HepG2 (cell line): ENCODE data around the gene MSANTD2. TPM values are rescaled to one million over a fixed set of nuclear protein-coding genes. Genes with fewer than 3 reads are reported as not detected.

ENCODE experiments used
- ATAC-seq: fragments of 200-7000 bp; cut with Tn5 transposase; 3 replicates; pipeline ENCODE4 v1.9.1; 2020; ENCODE audit warnings: mild to moderate bottlenecking, moderate library complexity
- BruUV-seq: library from RNA; stranded (reverse); fragments of 400-500 nt; replicated peaks from 2 replicates; lab custom pipeline; 2021; lab: Mats Ljungman, UMichigan
- CTCF ChIA-PET: fragments of 300-600 bp; formaldehyde crosslinking; extraction: SDS; loops from one replicate; lab custom pipeline; 2021; ENCODE audit warnings: low total read pairs, inconsistent platforms, low intra/inter-chr PET ratio; lab: Yijun Ruan, JAX
- POLR2A ChIA-PET: fragments of 350-600 bp; sonication (Branson Sonifier 250); formaldehyde crosslinking; loops from one replicate; lab custom pipeline; 2020; ENCODE audit warnings: antibody characterized with exemption, inconsistent platforms; lab: Yijun Ruan, JAX
- DNase-seq: peaks from one replicate; pipeline ENCODE4 v3.0.0-alpha.2; 2015; ENCODE audit warnings: low spot score
- FAIRE-seq: peaks from 3 replicates; lab custom pipeline; 2011; peaks lifted over from hg19 to GRCh38; lab: Jason Lieb, UNC
- H2AFZ ChIP-seq: one replicate; pipeline ENCODE4 v1.6.1; 2011; ENCODE audit warnings: low read length, inconsistent platforms
- H3K27ac ChIP-seq: fragments of 300-600 bp; 3 replicates; pipeline ENCODE4 v1.8.0; 2011; ENCODE audit warnings: mixed run types, mild to moderate bottlenecking, mixed read lengths, low read length, inconsistent platforms; ENCODE audit not compliant: insufficient read depth; ENCODE audit errors: extremely low read length
- H3K27me3 ChIP-seq, 2 experiments: fragments of 200-600 bp in 1 of 2; 2 replicates in 1 of 2; 3 replicates in 1 of 2; pipeline versions ENCODE4 v1.6.0 to v1.8.0; 2011; ENCODE audit warnings: low read length in 2 of 2, mild to moderate bottlenecking in 2 of 2, moderate library complexity in 2 of 2, inconsistent platforms in 1 of 2; ENCODE audit not compliant: insufficient read depth in 2 of 2, control insufficient read depth in 1 of 2
- H3K36me3 ChIP-seq, 2 experiments: fragments of 200-600 bp in 1 of 2; replicated peaks in 1 of 2; 2 replicates in 1 of 2; 3 replicates in 1 of 2; pipeline versions ENCODE4 v1.5.1 to v1.8.0; 2011; ENCODE audit warnings: low read length in 2 of 2, inconsistent platforms in 1 of 2; ENCODE audit not compliant: insufficient read depth in 2 of 2, control insufficient read depth in 1 of 2
- H3K4me1 ChIP-seq: 2 replicates; pipeline ENCODE4 v1.5.1; 2012; ENCODE audit warnings: low read length, inconsistent platforms; ENCODE audit not compliant: insufficient read depth
- H3K4me2 ChIP-seq: 2 replicates; pipeline ENCODE4 v1.6.0; 2011; ENCODE audit warnings: low read depth, low read length, inconsistent platforms
- H3K4me3 ChIP-seq, 3 experiments: fragments of 200-600 bp in 1 of 3; sonication (generic), shearing (Covaris generic) in 1 of 3; replicated peaks in 1 of 3; 2 replicates each; pipeline ENCODE4 v1.5.1; 2011 to 2016; ENCODE audit warnings: low read length in 3 of 3, inconsistent platforms in 2 of 3, low read depth in 2 of 3, mild to moderate bottlenecking in 2 of 3, control low read depth in 1 of 3, mixed read lengths in 1 of 3; ENCODE audit not compliant: insufficient read depth in 1 of 3
- H3K79me2 ChIP-seq: one replicate; pipeline ENCODE4 v1.6.1; 2011; ENCODE audit warnings: low read length, inconsistent platforms; ENCODE audit not compliant: insufficient read depth
- H3K9ac ChIP-seq: 2 replicates; pipeline ENCODE4 v1.6.0; 2011; ENCODE audit warnings: mild to moderate bottlenecking, low read depth, low read length, inconsistent platforms; ENCODE audit not compliant: insufficient read depth
- H3K9me3 ChIP-seq: 2 replicates; pipeline ENCODE4 v1.5.1; 2012; ENCODE audit warnings: mild to moderate bottlenecking, low read length
- H4K20me1 ChIP-seq: 2 replicates; pipeline ENCODE4 v1.6.0; 2011; ENCODE audit warnings: inconsistent platforms, mild to moderate bottlenecking, low read length, moderate library complexity; ENCODE audit not compliant: insufficient read depth
- CBX5 ChIP-seq: sonication (generic); formaldehyde crosslinking; IDR thresholded peaks from 2 replicates; pipeline ENCODE4 v1.4.0; 2020; ENCODE audit warnings: missing genetic modification reagents, borderline replicate concordance
- DPF2 ChIP-seq: sonication (generic); formaldehyde crosslinking; IDR thresholded peaks from 2 replicates; pipeline ENCODE4 v1.4.0; 2020; ENCODE audit warnings: mild to moderate bottlenecking, low read depth, missing genetic modification reagents, borderline replicate concordance
- FIP1L1 ChIP-seq: fragments of 200-400 bp; formaldehyde crosslinking; IDR thresholded peaks from 2 replicates; pipeline ENCODE4 v1.6.1; 2018; ENCODE audit warnings: low read depth, mild to moderate bottlenecking, low read length, moderate library complexity, borderline replicate concordance; ENCODE audit not compliant: insufficient read depth
- KDM2A ChIP-seq: sonication (generic); formaldehyde crosslinking; IDR thresholded peaks from 2 replicates; pipeline ENCODE4 v1.4.0; 2020; ENCODE audit warnings: low read depth, missing genetic modification reagents, borderline replicate concordance
- MEIS1 ChIP-seq: sonication (generic); formaldehyde crosslinking; IDR thresholded peaks from 2 replicates; pipeline ENCODE4 v1.9.0; 2021; ENCODE audit warnings: mild to moderate bottlenecking, missing genetic modification reagents, moderate library complexity, borderline replicate concordance
- MEIS2 ChIP-seq: sonication (generic); formaldehyde crosslinking; IDR thresholded peaks from 2 replicates; pipeline ENCODE4 v1.9.0; 2021; ENCODE audit warnings: mild to moderate bottlenecking, missing genetic modification reagents
- NAIF1 ChIP-seq: sonication (generic); formaldehyde crosslinking; IDR thresholded peaks from 2 replicates; pipeline ENCODE4 v1.5.0; 2020; ENCODE audit warnings: mild to moderate bottlenecking, missing genetic modification reagents, borderline replicate concordance
- POLR2G ChIP-seq: fragments of 200-400 bp; formaldehyde crosslinking; IDR thresholded peaks from 2 replicates; pipeline ENCODE4 v1.6.1; 2018; ENCODE audit warnings: mild to moderate bottlenecking, low read depth, low read length, moderate library complexity
- SKI ChIP-seq: fragments of 450-650 bp; IDR thresholded peaks from one replicate; pipeline ENCODE4 v1.6.1; 2018; ENCODE audit warnings: mild to moderate bottlenecking; ENCODE audit not compliant: partially characterized antibody
- ZNF724P ChIP-seq: sonication (generic); formaldehyde crosslinking; IDR thresholded peaks from 2 replicates; pipeline ENCODE4 v1.8.0; 2022; ENCODE audit warnings: missing genetic modification reagents, borderline replicate concordance
- ZNF766 ChIP-seq: sonication (generic); formaldehyde crosslinking; IDR thresholded peaks from 2 replicates; pipeline ENCODE4 v1.5.0; 2020; ENCODE audit warnings: missing genetic modification reagents, borderline replicate concordance
- ZNF775 ChIP-seq: sonication (generic); formaldehyde crosslinking; IDR thresholded peaks from 2 replicates; pipeline ENCODE4 v1.4.0; 2020; ENCODE audit warnings: missing genetic modification reagents, mild to moderate bottlenecking, moderate library complexity, borderline replicate concordance
- WGBS: methylation state at CpG from one replicate; pipeline ENCODE4 v1.1.6; 2017; ENCODE audit warnings: low lambda C conversion rate; 5-methylcytosine and 5-hydroxymethylcytosine counted together
- in situ Hi-C: cut with HindIII; loops from 2 replicates; pipeline ENCODE4 v1.10.0; 2017; ENCODE audit warnings: low pct_unique_long_range_greater_than_20kb; ENCODE audit not compliant: extremely low pct_ligation_motif_present
- intact Hi-C: fragments of 100-400 bp; cut with micrococcal nuclease; formaldehyde crosslinking; loops from one replicate; pipeline ENCODE4 v1.10.0; 2022; ENCODE audit not compliant: unreplicated experiment
- polyA plus RNA-seq, 8 experiments: library from polyadenylated mRNA; depleted of rRNA in 3 of 8; stranded (reverse) in 7 of 8; unstranded in 1 of 8; fragments of >200 nt; fragmentation: Illumina TruSeq in 4 of 8; extraction: Trizol in 4 of 8; gene quantifications; 2 replicates each; pipeline versions ENCODE4 v1.2.1 to v1.2.3, GENCODE V29; 2011 to 2016; ENCODE audit warnings: low read depth in 4 of 8, missing spikeins in 1 of 8, mixed read lengths in 1 of 8; ENCODE audit not compliant: insufficient read depth in 1 of 8
- total RNA-seq, 5 experiments: library from RNA; depleted of rRNA; stranded (reverse); fragments of >200 nt; fragmentation: Illumina TruSeq; extraction: Trizol; gene quantifications; 2 replicates each; pipeline ENCODE4 v1.2.3, GENCODE V29; 2016; ENCODE audit warnings: low read depth in 1 of 5
- TF ChIP-seq, protein P1 (sequence below): sonication (generic); formaldehyde crosslinking; conservative IDR thresholded peaks from 2 replicates; pipeline ENCODE4 v1.8.0; 2022; ENCODE audit warnings: low read depth, missing genetic modification reagents
- TF ChIP-seq, protein P2 (sequence below): sonication (generic); formaldehyde crosslinking; IDR thresholded peaks from 2 replicates; pipeline ENCODE4 v1.5.1; 2020; ENCODE audit warnings: mild to moderate bottlenecking, missing genetic modification reagents, borderline replicate concordance

The MSANTD2 gene
- total and polyA plus RNA-seq, 2 of the 13 experiments (the other 11 are each of a cell fraction or from before 2014, with no cell fraction given): 8.7 to 10.1 TPM

DNA sequence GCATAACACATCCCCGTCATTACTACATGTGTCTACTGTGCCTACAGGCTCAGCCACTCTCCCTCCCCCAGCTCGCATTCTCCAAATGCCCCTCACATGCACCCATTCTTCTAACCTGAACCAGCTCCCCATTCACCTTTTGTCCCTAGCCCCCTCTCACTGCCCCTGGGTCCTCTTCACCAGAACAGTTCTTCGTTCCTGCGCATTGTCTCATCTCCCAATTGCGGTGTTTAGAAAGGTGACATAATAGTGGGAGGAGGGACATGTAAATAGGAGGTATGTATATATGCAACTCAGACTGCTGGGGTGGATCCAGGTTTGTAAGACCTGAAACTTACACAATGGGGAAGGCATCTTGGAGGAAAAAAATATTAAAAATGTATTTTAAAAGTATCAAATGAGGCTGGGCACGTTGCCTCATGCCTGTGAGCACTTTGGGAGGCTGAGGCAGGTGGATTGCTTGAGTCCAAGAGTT lies 43.4 kb downstream of the MSANTD2 start:
- H3K27ac ChIP-seq: no peak overlapping the region

More for the DNA sequence above, 43.4 kb downstream of the MSANTD2 start:
- no peak for TF ChIP-seq ZNF766 (CRISPR knock-in tag)
- TF ChIP-seq KDM2A (CRISPR knock-in tag): no peak
- no peak for TF ChIP-seq ZNF775 (CRISPR knock-in tag)
- TF ChIP-seq DPF2 (CRISPR knock-in tag): no peak
- TF ChIP-seq SKI: no peak
- no peak for TF ChIP-seq MEIS2 (CRISPR knock-in tag)
- TF ChIP-seq MEIS1 (CRISPR knock-in tag): no peak
- no peak for TF ChIP-seq POLR2G
- TF ChIP-seq FIP1L1: no peak
- TF ChIP-seq, protein P1, sequence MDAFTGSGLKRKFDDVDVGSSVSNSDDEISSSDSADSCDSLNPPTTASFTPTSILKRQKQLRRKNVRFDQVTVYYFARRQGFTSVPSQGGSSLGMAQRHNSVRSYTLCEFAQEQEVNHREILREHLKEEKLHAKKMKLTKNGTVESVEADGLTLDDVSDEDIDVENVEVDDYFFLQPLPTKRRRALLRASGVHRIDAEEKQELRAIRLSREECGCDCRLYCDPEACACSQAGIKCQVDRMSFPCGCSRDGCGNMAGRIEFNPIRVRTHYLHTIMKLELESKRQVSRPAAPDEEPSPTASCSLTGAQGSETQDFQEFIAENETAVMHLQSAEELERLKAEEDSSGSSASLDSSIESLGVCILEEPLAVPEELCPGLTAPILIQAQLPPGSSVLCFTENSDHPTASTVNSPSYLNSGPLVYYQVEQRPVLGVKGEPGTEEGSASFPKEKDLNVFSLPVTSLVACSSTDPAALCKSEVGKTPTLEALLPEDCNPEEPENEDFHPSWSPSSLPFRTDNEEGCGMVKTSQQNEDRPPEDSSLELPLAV (CRISPR knock-in tag): no peak
- TF ChIP-seq ZNF724P (CRISPR knock-in tag): no peak
- no peak for TF ChIP-seq NAIF1 (CRISPR knock-in tag)
- TF ChIP-seq CBX5 (CRISPR knock-in tag): no peak
- TF ChIP-seq, protein P2, sequence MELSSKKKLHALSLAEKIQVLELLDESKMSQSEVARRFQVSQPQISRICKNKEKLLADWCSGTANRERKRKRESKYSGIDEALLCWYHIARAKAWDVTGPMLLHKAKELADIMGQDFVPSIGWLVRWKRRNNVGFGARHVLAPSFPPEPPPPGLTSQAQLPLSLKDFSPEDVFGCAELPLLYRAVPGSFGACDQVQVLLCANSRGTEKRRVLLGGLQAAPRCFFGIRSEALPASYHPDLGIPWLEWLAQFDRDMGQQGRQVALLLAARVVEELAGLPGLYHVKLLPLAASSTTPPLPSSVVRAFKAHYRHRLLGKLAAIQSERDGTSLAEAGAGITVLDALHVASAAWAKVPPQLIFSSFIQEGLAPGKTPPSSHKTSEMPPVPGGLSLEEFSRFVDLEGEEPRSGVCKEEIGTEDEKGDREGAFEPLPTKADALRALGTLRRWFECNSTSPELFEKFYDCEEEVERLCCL (CRISPR knock-in tag): no peak
- ATAC-seq (no peak), DNase-seq (no peak), FAIRE-seq (no peak)
- in situ Hi-C loops (no loop called here), intact Hi-C loops (no loop called here)
- no peaks in the 10 kb centered on the region for H4K20me1 ChIP-seq
- no peaks in the 10 kb centered on the region for H3K36me3 ChIP-seq
- BruUV-seq: no TSS peak
- ChIA-PET POLR2A (no interaction called here), CTCF (no interaction called here)
- no peak overlapping the region for H3K4me3 ChIP-seq
- no peaks in the 10 kb centered on the region for H3K9me3 ChIP-seq
- no peak overlapping the region for H2AFZ ChIP-seq
- peaks cover 0 to 33% of the 10 kb centered on the region in 2 experiments; a peak in 4 of 5 replicates for H3K27me3 ChIP-seq
- no peaks in the 10 kb centered on the region for H3K79me2 ChIP-seq
- H3K4me1 ChIP-seq: peaks cover 59% of the 10 kb centered on the region
- H3K9ac ChIP-seq: no peak overlapping the region
- H3K4me2 ChIP-seq: no peak overlapping the region
- WGBS: 82% methylated on average over 5 of the region's 6 CpGs
